ENCODE results near the gene RPS2.
"Not testable (repeated sequence)": the region's sequence is repeated elsewhere in the genome, so short reads cannot be mapped to it uniquely, and the experiment has no call there.

The RPS2 gene

GRCh38 chr16:1964506-1965395 is at the start of gene RPS2:
RPS2 (minus strand) TSS chr16:1964826; CDS start chr16:1964625, 201 bp downstream.
- peak; percentile 96 for DNase-seq

DNA sequence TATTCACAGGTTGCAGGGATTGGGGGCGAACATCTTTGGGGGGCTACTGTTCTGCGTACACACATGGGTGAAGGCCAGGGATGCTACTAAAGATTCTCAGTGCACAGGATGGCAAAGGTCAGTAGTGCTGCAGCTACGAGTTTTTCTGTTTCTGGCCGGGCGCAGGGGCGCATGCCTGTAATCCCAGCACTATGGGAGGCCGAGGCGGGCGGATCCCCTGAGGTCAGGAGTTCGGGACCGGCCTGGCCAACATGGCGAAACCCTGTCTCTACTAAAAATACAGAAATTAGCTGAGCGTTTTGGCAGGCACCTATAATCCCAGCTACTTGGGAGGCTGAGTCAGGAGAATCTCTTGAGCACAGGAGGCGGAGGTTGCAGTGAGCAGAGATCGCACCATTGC is 48.9 kb upstream of the RPS2 start:
- no peak for DNase-seq

DNA sequence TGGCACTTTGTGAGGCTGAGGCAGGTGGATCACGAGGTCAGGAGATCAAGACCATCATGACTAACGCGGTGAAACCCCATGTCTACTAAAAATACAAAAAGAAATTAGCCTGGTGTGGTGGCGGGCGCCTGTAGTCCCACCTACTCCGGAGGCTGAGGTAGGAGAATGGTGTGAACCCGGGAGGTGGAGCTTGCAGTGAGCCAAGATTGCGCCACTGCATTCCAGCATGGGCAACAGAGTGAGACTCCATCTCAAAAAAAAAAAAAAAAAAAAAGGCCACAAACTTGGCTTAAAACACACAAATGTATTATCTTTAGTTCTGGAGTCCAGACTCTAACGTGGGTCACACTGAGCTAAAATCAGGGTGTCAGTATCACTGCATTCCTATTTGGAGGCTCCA is 47.1 kb upstream of the RPS2 start:
- DNase-seq = not testable (repeated sequence)

- DNase-seq = peak; percentile 80
Observed at GRCh38 chr16:2009791-2010510, 45.3 kb upstream of the RPS2 start, which contains the start of gene ZNF598. ZNF598 (minus strand) TSS chr16:2009821.

DNA sequence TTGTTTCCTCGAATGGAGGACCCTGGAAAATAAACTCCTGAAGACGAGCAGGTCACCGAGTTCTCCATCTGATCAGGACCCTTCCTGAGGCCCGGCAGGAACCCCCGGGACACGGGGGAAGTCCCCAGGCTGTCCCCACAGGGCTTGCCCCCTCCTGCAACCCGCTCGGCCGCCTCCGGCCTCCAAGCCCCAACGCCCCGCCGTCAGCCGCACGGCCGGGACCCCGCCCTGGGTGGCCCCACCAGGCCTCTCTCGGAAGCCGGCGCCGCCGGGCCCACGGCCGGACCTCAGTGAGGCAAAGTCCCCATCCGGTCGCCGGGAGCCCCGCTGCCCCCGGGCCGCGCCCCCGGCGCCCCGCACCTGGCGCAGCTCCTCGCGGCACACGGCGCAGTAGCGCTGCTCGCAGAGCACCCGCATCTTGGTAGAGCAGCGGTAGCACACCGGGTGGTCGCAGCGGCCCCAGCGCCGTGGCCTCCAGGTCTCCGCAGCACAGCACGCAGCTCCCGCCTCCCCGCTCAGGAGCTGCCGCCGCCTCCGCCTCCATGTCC is 44.6 kb upstream of the RPS2 start:
- DNase-seq = no peak

GRCh38 chr16:2008631-2009163 is 44.1 kb upstream of the RPS2 start:
- no peak for DNase-seq

DNA sequence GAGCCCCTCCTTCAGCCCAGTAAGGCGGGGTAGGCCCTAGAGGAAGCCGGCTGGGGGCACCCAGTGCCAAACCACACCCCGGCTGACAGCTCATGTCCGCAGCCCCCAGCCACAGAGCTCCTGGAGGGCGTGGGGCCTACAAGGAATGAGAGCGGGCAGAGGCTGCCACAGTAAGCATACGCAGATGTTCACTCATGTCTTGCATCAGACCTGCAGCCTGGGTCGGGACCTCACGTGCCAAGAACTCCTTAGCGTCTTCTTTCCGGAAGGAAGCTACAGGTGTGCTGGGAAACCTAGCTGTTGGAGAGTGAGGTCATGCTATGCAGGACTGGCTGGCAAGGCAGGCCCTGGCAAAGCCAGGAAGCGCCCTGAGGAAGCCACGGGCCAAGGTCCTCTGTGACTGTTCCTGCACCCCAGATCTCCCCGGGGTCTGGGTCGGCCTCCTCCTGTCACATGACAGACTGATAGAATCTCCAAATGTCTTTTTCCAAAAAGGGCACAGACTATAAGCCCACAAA is 43.4 kb upstream of the RPS2 start:
- no peak for DNase-seq

GRCh38 chr16:2007081-2007836 is 42.6 kb upstream of the RPS2 start:
- DNase-seq = no peak

GRCh38 chr16:2006317-2006716 is 41.7 kb upstream of the RPS2 start:
- DNase-seq = no peak

GRCh38 chr16:2005646-2006045 is 41.0 kb upstream of the RPS2 start:
- no peak for DNase-seq

DNA sequence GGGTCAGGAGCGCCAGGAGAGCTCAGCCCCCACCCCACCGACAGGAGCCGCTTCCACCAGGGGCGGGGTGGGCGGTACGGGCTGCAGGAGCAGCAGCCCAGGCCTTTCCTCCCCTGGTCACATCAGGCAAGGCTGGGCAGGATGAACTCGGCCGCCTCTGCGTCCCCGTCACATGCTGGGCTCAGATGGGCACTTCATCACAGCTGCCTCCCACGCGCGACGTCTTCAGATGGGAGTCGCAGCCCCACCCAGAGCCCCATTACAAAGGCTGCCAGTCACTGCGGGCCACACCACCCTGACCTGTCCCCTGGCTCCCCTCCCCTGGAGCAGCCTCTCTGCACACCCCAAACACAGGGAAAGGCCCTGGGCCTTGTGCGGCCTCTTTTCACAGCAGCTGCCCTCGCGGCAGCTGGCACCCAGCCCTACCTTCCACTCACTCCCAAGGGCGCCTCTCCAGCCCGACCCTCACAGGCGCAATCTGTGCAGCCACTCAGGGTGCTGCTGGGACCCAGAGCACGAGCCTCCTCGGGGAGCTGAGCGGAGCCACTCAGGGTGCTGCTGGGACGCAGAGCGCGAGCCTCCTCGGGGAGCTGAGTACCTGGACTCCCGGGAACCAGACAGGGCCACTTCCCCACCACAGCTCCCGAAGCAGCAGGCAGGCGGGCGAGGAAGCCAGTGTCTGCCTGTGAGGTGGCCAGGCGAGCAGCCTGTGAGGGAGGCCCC is 40.3 kb upstream of the RPS2 start:
- DNase-seq = no peak

GRCh38 chr16:2003827-2004641 is 39.4 kb upstream of the RPS2 start:
- peak; percentile 84 for DNase-seq

DNA sequence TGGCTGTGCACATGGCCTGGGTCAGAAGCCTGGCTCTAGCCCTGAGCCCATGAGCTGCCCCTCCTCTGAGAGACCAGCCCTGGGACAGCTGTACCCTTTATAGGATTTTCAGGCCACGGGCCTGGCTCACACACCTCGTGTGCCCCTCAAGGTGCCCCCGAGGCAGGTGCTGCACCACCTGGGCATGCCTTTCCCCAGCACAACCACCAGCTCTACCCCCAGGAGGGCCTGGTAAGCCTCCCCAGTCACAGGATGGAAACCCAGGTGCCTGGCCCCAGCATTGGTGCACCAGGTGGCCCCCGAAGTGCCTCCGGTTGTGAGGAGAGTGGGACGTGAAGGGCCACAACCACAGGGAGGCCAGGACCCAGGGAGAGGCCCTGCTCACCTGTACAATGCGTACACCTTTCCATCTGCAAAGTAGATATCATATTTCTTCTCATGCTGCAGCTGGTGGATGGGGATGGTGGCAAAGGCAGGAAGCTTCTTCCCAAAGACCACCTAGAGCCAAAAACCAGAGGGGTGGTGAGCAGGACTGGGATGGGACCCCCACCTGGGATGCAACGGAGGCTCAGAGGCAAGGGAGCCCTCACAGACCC is 38.7 kb upstream of the RPS2 start:
- DNase-seq = no peak

- no peak for DNase-seq
Observed at GRCh38 chr16:2002406-2003230, 38.0 kb upstream of the RPS2 start.

- no peak for DNase-seq
Observed at GRCh38 chr16:2001456-2002355, 37.1 kb upstream of the RPS2 start.

DNA sequence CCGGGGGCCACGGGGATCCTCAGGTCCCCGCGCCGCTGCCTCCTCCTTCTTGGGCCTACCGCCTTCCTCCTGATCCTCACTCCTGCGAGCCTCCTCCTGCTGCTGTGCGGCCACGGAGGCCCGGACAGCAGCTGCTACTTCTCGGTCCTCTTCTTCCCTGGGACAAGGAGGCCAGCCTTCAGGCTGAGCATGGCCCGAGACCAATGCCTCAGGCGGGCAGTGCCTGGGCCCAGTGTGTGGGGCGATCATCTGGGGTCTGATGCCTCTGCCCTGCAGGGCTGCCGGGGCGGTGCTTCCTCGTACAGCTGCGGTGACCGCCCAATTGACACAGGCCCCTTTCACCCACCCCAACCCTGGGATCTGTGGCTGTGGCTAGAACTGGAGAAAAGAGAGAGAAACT is 36.4 kb upstream of the RPS2 start:
- no peak for DNase-seq

DNA sequence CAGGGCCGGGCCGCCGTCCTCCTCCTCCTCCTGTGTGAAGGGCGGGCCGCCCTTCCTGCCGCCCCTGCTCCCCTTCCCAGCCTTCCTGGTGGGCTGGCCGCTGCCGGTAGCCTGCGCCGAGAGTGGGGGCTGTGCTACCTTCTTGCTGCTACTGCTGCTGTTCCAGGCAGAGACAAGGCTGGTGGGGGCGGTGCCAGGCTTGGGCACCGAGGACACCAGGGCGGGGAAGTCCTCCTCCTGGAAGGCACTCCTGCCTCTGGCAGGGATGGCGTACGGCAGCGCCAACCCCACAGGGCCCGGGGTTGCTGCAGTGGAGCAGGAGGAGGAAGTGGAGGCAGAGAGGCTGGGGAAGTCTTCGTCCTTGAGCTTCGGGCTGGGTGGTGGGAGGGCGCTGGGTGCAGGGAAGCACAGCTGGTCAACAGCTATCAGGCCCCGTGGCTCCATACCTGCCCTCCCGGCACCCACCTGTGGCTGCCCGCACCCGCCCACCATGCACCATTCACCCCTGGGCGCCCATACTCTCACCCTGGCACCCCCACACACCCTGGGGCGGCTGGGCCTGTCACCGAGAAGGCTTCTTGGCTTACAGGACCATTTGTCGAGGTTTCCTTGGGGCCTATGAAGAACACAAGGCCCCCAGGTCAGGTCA is 35.4 kb upstream of the RPS2 start:
- no peak for DNase-seq

All from stimulated activated CD4-positive, alpha-beta T cell treated with anti-CD3 and anti-CD28 coated beads, Interleukin-12 subunit alpha, Interleukin-12 subunit beta, amount 100 ng/mL, for 4 hours (primary cell).